Activated CD8-positive, alpha-beta memory T cell treated with anti-CD3 and anti-CD28 coated beads, Interleukin-2, amount 50 U/mL, for 4 hours (primary cell): ENCODE measurements around the gene BRD7.

Source experiments
- DNase-seq: peaks from one replicate; pipeline ENCODE4 v3.0.0-alpha.2; 2020

BRD7 gene

GRCh38 chr16:50269769-50270509 is 98.8 kb downstream of the BRD7 start:
- no peak for DNase-seq

GRCh38 chr16:50269061-50269705 is 99.6 kb downstream of the BRD7 start:
- DNase-seq, result no peak

- no peak for DNase-seq
Observed at GRCh38 chr16:50268352-50268751, 100.4 kb downstream of the BRD7 start.

- DNase-seq, result no peak
Observed at GRCh38 chr16:50267651-50268050, 101.1 kb downstream of the BRD7 start.

- no peak for DNase-seq
Observed at GRCh38 chr16:50267151-50267631, 101.6 kb downstream of the BRD7 start.

GRCh38 chr16:50266337-50267091 is 102.3 kb downstream of the BRD7 start, which contains the start of gene ADCY7:
Gene ADCY7 (plus strand): TSS chr16:50266551. CDS start chr16:50288180, 21,629 bp downstream.
- DNase-seq, result peak; percentile 83
